GM12873 (cell line): ENCODE data around the gene PRRT2.

ENCODE experiments used
- CTCF ChIP-seq: IDR thresholded peaks from 2 replicates; pipeline ENCODE4 v1.5.1; 2012; ENCODE audit warnings: low read depth, mild to moderate bottlenecking, moderate library complexity, low read length, control low read depth; ENCODE audit not compliant: insufficient read depth; ENCODE audit errors: missing control alignments

The PRRT2 gene

GRCh38 chr16:29840240-29840639, 28.2 kb downstream of the PRRT2 start:
- TF ChIP-seq CTCF = no peak

DNA sequence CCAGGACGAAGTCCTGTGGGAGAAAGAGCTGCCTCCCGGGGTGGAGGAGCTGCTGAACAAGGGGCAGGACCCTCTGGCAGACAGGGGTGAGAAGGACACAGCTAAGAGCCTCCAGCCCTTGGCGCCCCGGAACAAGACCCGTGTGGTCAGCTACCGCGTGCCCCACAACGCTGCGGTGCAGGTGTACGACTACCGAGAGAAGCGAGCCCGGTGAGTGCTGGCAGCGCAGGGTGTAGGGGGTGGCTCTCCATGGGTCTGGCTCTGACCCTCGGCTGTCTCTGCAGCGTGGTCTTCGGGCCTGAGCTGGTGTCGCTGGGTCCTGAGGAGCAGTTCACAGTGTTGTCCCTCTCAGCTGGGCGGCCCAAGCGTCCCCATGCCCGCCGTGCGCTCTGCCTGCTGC, 29.6 kb downstream of the PRRT2 start:
- TF ChIP-seq CTCF = no peak

GRCh38 chr16:29842732-29843346, 30.8 kb downstream of the PRRT2 start:
- peak; percentile 10 for TF ChIP-seq CTCF

GRCh38 chr16:29843931-29844330, 31.9 kb downstream of the PRRT2 start:
- no peak for TF ChIP-seq CTCF

DNA sequence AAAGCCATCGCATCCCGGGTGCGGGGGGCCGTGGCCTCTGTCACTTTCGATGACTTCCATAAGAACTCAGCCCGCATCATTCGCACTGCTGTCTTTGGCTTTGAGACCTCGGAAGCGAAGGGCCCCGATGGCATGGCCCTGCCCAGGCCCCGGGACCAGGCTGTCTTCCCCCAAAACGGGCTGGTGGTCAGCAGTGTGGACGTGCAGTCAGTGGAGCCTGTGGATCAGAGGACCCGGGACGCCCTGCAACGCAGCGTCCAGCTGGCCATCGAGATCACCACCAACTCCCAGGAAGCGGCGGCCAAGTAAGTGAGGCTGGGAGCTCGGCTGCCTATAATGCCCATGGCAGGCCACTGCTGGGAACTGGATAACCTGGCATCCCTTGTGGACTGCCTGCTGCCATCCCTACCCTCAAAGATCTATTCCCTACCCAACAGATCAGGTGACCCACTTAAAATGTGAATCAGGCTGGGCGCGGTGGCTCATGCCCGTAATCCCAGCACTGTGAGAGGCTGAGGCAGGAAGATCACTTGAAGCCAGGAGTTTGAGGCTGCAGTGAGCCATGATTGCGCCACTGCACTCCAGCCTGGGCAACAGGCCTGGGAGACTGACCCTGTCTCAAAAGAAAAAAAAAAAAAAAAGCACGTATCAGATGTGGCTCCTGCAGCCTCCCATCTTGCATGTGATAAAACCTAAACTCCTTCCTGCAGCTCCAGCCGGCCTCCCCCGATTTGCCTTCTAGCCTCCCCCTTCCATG, 32.8 kb downstream of the PRRT2 start:
- no peak for TF ChIP-seq CTCF

- TF ChIP-seq CTCF = no peak
Observed at GRCh38 chr16:29845656-29846055, 33.7 kb downstream of the PRRT2 start.

- peak; percentile 99 for TF ChIP-seq CTCF
Observed at GRCh38 chr16:29848420-29849297, 36.7 kb downstream of the PRRT2 start.
